HCT116 (cell line): Measurements from ENCODE around the gene CCDC87. TPM values are rescaled to one million over a fixed set of nuclear protein-coding genes. Genes with fewer than 3 reads are reported as not detected.
"Not testable (repeated sequence)": the region's sequence is repeated elsewhere in the genome, so short reads cannot be mapped to it uniquely, and the experiment has no call there.

ENCODE experiments used
- ATAC-seq: fragments of 200-7000 bp; cut with Tn5 transposase; 2 replicates; pipeline ENCODE4 v1.9.1; 2020; ENCODE audit warnings: mild to moderate bottlenecking, moderate library complexity
- BruUV-seq: library from RNA; stranded (reverse); fragments of 400-500 nt; replicated peaks from 2 replicates; lab custom pipeline; 2021; lab: Mats Ljungman, UMichigan
- CTCF ChIA-PET: fragments of 300-600 bp; sonication (Branson Sonifier 250); formaldehyde crosslinking; loops from one replicate; lab custom pipeline; 2021; ENCODE audit warnings: antibody characterized with exemption; lab: Charles Lee
- POLR2A ChIA-PET: fragments of 300-600, 350-600 bp; sonication (Branson Sonifier 250); formaldehyde crosslinking; loops from one replicate; lab custom pipeline; 2021; ENCODE audit warnings: antibody characterized with exemption; lab: Charles Lee
- RAD21 ChIA-PET, 2 experiments: fragments of 300-600 bp; sonication (Branson Sonifier 250); formaldehyde crosslinking; loops; one replicate each; lab custom pipeline; 2023; ENCODE audit warnings: low total read pairs in 2 of 2; ENCODE audit not compliant: uncharacterized antibody in 2 of 2, unreplicated experiment in 2 of 2, low non-redundant PET in 1 of 2; lab: Charles Lee
- DNase-seq: peaks from one replicate; pipeline ENCODE4 v3.0.0-alpha.2; 2010; ENCODE audit warnings: low read depth, low spot score
- H2AFZ ChIP-seq: fragments of 200-600 bp; shearing (Covaris generic), sonication (generic); 2 replicates; pipeline ENCODE4 v1.6.1; 2017; ENCODE audit warnings: low read depth, mixed run types, mixed read lengths, antibody characterized with exemption, low read length; ENCODE audit not compliant: poor library complexity, severe bottlenecking
- H3K27ac ChIP-seq: 2 replicates; pipeline ENCODE4 v1.5.1; 2012; ENCODE audit warnings: low read depth, low read length
- H3K27me3 ChIP-seq: fragments of 200-600 bp; sonication (generic); 2 replicates; pipeline ENCODE4 v1.6.1; 2016; ENCODE audit warnings: mixed run types, low read length, mixed read lengths; ENCODE audit not compliant: insufficient read depth
- H3K36me3 ChIP-seq, 2 experiments: fragments of 200-500 bp in 1 of 2; fragments of 200-600 bp in 1 of 2; sonication (Bioruptor generic) in 1 of 2; sonication (generic) in 1 of 2; 2 replicates each; pipeline versions ENCODE4 v1.5.1 to v1.6.1; 2014 to 2016; ENCODE audit warnings: low read length in 2 of 2, inconsistent platforms in 1 of 2, mixed read lengths in 1 of 2, mixed run types in 1 of 2; ENCODE audit not compliant: insufficient read depth in 2 of 2, control insufficient read depth in 1 of 2
- H3K4me1 ChIP-seq, 2 experiments: fragments of 200-600 bp in 1 of 2; sonication (generic) in 1 of 2; 2 replicates each; pipeline versions ENCODE4 v1.5.1 to v1.6.1; 2012 to 2017; ENCODE audit warnings: low read length in 2 of 2, inconsistent platforms in 1 of 2, mild to moderate bottlenecking in 1 of 2, mixed read lengths in 1 of 2, mixed run types in 1 of 2, moderate library complexity in 1 of 2; ENCODE audit not compliant: insufficient read depth in 2 of 2, control insufficient read depth in 1 of 2
- H3K4me2 ChIP-seq: fragments of 200-600 bp; sonication (generic); 2 replicates; pipeline ENCODE4 v1.6.1; 2017; ENCODE audit warnings: mixed run types, low read length, mixed read lengths
- H3K4me3 ChIP-seq, 2 experiments: fragments of 200-600 bp in 1 of 2; sonication (generic) in 1 of 2; replicated peaks in 1 of 2; 2 replicates each; pipeline ENCODE4 v1.5.1; 2011 to 2016; ENCODE audit warnings: low read length in 2 of 2, control low read depth in 1 of 2, low read depth in 1 of 2, mild to moderate bottlenecking in 1 of 2, mixed read lengths in 1 of 2, mixed run types in 1 of 2
- H3K79me2 ChIP-seq: fragments of 200-600 bp; sonication (generic); 2 replicates; pipeline ENCODE4 v1.6.1; 2017; ENCODE audit warnings: mild to moderate bottlenecking, mixed run types, low read length, moderate library complexity, mixed read lengths; ENCODE audit not compliant: insufficient read depth
- H3K9ac ChIP-seq: fragments of 200-600 bp; sonication (generic); 2 replicates; pipeline ENCODE4 v1.6.1; 2016; ENCODE audit warnings: low read length, mixed read lengths
- H3K9me2 ChIP-seq: fragments of 200-600 bp; sonication (generic), shearing (Covaris generic); 2 replicates; pipeline ENCODE4 v1.6.1; 2017; ENCODE audit warnings: mixed run types, mild to moderate bottlenecking, moderate library complexity; ENCODE audit not compliant: insufficient read depth
- H3K9me3 ChIP-seq, 2 experiments: fragments of 200-500 bp in 1 of 2; fragments of 200-600 bp in 1 of 2; sonication (Bioruptor generic) in 1 of 2; sonication (generic) in 1 of 2; 2 replicates each; pipeline ENCODE4 v1.6.1; 2014 to 2017; ENCODE audit warnings: low read length in 2 of 2, mixed read lengths in 2 of 2, inconsistent platforms in 1 of 2, low read depth in 1 of 2, mild to moderate bottlenecking in 1 of 2, mixed run types in 1 of 2, moderate library complexity in 1 of 2; ENCODE audit not compliant: control insufficient read depth in 1 of 2, insufficient read depth in 1 of 2
- H4K20me1 ChIP-seq: fragments of 200-600 bp; sonication (generic), shearing (Covaris generic); 2 replicates; pipeline ENCODE4 v1.6.1; 2017; ENCODE audit warnings: mixed run types, mild to moderate bottlenecking, moderate library complexity; ENCODE audit not compliant: insufficient read depth
- CEBPB ChIP-seq: IDR thresholded peaks from 2 replicates; pipeline ENCODE4 v1.6.1; 2012; ENCODE audit warnings: low read depth
- EGR1 ChIP-seq: IDR thresholded peaks from 2 replicates; pipeline ENCODE4 v1.6.1; 2012; ENCODE audit warnings: low read depth
- EZH2 ChIP-seq: fragments of 200-600 bp; sonication (generic); IDR thresholded peaks from 2 replicates; pipeline ENCODE4 v1.6.1; 2017; ENCODE audit warnings: antibody characterized with exemption, mixed run types
- JUND ChIP-seq: IDR thresholded peaks from 2 replicates; pipeline ENCODE4 v1.6.1; 2012
- POLR2A ChIP-seq: IDR thresholded peaks from 2 replicates; pipeline ENCODE4 v1.7.0; 2011; ENCODE audit warnings: borderline replicate concordance; ENCODE audit not compliant: insufficient read depth, insufficient read length; ENCODE audit errors: extremely low read depth
- SIN3A ChIP-seq: IDR thresholded peaks from 2 replicates; pipeline ENCODE4 v1.6.1; 2012; ENCODE audit warnings: low read depth
- SP1 ChIP-seq: IDR thresholded peaks from 2 replicates; pipeline ENCODE4 v1.6.1; 2012; ENCODE audit warnings: low read depth
- TCF7L2 ChIP-seq: IDR thresholded peaks from 2 replicates; pipeline ENCODE4 v1.7.0; 2011; ENCODE audit warnings: borderline replicate concordance, inconsistent platforms; ENCODE audit not compliant: insufficient read depth, insufficient read length; ENCODE audit errors: extremely low read depth
- intact Hi-C: fragments of 100-400 bp; cut with micrococcal nuclease; formaldehyde crosslinking; loops from 2 replicates; pipeline ENCODE4 v1.10.0; 2022
- total RNA-seq: library from RNA; stranded (reverse); gene quantifications from one replicate; pipeline ENCODE4 v1.2.1, GENCODE V29; 2021; ENCODE audit not compliant: unreplicated experiment
- TF ChIP-seq, protein P1 (sequence below): IDR thresholded peaks from 2 replicates; pipeline ENCODE4 v1.6.1; 2012; ENCODE audit warnings: low read depth
- TF ChIP-seq, protein P2 (sequence below), 3 experiments: fragments of 200-600 bp in 1 of 3; sonication (generic) in 1 of 3; IDR thresholded peaks in 2 of 3; conservative IDR thresholded peaks in 1 of 3; 2 replicates each; pipeline ENCODE4 v1.5.1; 2012 to 2017; ENCODE audit warnings: low read depth in 2 of 3, low read length in 2 of 3, antibody characterized with exemption in 1 of 3, borderline replicate concordance in 1 of 3, control low read depth in 1 of 3, mild to moderate bottlenecking in 1 of 3, mixed read lengths in 1 of 3, mixed run types in 1 of 3, moderate library complexity in 1 of 3; ENCODE audit not compliant: insufficient read depth in 1 of 3
- TF ChIP-seq, protein P3 (sequence below): IDR thresholded peaks from 2 replicates; pipeline ENCODE4 v1.6.1; 2012
- TF ChIP-seq, protein P4 (sequence below): IDR thresholded peaks from 2 replicates; pipeline ENCODE4 v1.6.1; 2011; ENCODE audit warnings: mild to moderate bottlenecking, low read length, moderate library complexity; ENCODE audit not compliant: insufficient replicate concordance; ENCODE audit errors: extremely low read depth
- TF ChIP-seq, protein P5 (sequence below): IDR thresholded peaks from 2 replicates; pipeline ENCODE4 v1.6.1; 2012

Gene CCDC87
- total RNA-seq, 1 experiment from 2014 or later = 0.39 TPM

- TF ChIP-seq, protein P1, sequence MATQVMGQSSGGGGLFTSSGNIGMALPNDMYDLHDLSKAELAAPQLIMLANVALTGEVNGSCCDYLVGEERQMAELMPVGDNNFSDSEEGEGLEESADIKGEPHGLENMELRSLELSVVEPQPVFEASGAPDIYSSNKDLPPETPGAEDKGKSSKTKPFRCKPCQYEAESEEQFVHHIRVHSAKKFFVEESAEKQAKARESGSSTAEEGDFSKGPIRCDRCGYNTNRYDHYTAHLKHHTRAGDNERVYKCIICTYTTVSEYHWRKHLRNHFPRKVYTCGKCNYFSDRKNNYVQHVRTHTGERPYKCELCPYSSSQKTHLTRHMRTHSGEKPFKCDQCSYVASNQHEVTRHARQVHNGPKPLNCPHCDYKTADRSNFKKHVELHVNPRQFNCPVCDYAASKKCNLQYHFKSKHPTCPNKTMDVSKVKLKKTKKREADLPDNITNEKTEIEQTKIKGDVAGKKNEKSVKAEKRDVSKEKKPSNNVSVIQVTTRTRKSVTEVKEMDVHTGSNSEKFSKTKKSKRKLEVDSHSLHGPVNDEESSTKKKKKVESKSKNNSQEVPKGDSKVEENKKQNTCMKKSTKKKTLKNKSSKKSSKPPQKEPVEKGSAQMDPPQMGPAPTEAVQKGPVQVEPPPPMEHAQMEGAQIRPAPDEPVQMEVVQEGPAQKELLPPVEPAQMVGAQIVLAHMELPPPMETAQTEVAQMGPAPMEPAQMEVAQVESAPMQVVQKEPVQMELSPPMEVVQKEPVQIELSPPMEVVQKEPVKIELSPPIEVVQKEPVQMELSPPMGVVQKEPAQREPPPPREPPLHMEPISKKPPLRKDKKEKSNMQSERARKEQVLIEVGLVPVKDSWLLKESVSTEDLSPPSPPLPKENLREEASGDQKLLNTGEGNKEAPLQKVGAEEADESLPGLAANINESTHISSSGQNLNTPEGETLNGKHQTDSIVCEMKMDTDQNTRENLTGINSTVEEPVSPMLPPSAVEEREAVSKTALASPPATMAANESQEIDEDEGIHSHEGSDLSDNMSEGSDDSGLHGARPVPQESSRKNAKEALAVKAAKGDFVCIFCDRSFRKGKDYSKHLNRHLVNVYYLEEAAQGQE = no peak
- TF ChIP-seq, protein P2, sequence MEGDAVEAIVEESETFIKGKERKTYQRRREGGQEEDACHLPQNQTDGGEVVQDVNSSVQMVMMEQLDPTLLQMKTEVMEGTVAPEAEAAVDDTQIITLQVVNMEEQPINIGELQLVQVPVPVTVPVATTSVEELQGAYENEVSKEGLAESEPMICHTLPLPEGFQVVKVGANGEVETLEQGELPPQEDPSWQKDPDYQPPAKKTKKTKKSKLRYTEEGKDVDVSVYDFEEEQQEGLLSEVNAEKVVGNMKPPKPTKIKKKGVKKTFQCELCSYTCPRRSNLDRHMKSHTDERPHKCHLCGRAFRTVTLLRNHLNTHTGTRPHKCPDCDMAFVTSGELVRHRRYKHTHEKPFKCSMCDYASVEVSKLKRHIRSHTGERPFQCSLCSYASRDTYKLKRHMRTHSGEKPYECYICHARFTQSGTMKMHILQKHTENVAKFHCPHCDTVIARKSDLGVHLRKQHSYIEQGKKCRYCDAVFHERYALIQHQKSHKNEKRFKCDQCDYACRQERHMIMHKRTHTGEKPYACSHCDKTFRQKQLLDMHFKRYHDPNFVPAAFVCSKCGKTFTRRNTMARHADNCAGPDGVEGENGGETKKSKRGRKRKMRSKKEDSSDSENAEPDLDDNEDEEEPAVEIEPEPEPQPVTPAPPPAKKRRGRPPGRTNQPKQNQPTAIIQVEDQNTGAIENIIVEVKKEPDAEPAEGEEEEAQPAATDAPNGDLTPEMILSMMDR (IDR thresholded peaks at IDR 0.05 in 2 of 3, conservative IDR thresholded peaks at IDR 0.05 in 1 of 3; ENCODE audit: borderline replicate concordance in 1 of 3, insufficient read depth in 1 of 3, low read depth in 2 of 3, low read length in 2 of 3) = no peak
- TF ChIP-seq EGR1 (no peak), TCF7L2 (no peak), CEBPB (no peak), SP1 (no peak), JUND (no peak), POLR2A (no peak), EZH2 (no peak), SIN3A (no peak)
- TF ChIP-seq, protein P3, sequence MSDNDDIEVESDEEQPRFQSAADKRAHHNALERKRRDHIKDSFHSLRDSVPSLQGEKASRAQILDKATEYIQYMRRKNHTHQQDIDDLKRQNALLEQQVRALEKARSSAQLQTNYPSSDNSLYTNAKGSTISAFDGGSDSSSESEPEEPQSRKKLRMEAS = no peak
- TF ChIP-seq, protein P4, sequence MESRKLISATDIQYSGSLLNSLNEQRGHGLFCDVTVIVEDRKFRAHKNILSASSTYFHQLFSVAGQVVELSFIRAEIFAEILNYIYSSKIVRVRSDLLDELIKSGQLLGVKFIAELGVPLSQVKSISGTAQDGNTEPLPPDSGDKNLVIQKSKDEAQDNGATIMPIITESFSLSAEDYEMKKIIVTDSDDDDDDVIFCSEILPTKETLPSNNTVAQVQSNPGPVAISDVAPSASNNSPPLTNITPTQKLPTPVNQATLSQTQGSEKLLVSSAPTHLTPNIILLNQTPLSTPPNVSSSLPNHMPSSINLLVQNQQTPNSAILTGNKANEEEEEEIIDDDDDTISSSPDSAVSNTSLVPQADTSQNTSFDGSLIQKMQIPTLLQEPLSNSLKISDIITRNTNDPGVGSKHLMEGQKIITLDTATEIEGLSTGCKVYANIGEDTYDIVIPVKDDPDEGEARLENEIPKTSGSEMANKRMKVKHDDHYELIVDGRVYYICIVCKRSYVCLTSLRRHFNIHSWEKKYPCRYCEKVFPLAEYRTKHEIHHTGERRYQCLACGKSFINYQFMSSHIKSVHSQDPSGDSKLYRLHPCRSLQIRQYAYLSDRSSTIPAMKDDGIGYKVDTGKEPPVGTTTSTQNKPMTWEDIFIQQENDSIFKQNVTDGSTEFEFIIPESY = no peak
- TF ChIP-seq, protein P5, sequence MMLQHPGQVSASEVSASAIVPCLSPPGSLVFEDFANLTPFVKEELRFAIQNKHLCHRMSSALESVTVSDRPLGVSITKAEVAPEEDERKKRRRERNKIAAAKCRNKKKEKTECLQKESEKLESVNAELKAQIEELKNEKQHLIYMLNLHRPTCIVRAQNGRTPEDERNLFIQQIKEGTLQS = no peak
- no peaks in the 10 kb centered on the region for H3K9me2 ChIP-seq
- no peaks in the 10 kb centered on the region for H3K27me3 ChIP-seq
- H4K20me1 ChIP-seq = no peaks in the 10 kb centered on the region
- DNase-seq = no peak
- no peak overlapping the region for H2AFZ ChIP-seq
- H3K79me2 ChIP-seq = no peaks in the 10 kb centered on the region
- no peak overlapping the region for H3K27ac ChIP-seq
- H3K4me2 ChIP-seq = no peak overlapping the region
- H3K36me3 ChIP-seq = no peaks in the 10 kb centered on the region
- H3K4me1 ChIP-seq = peaks cover 0 to 12% of the 10 kb centered on the region in 2 experiments; a peak in 2 of 4 replicates
- H3K9ac ChIP-seq = no peak overlapping the region
- intact Hi-C loops = no loop called here
- no peak overlapping the region for H3K4me3 ChIP-seq
- BruUV-seq = no TSS peak
- ChIA-PET POLR2A (no interaction called here), RAD21 (no interaction called here), CTCF (no interaction called here)
- ATAC-seq = no peak
- H3K9me3 ChIP-seq = no peaks in the 10 kb centered on the region
These were observed 51.0 kb downstream of the CCDC87 start for GRCh38 chr11:66541892-66542291.

DNA sequence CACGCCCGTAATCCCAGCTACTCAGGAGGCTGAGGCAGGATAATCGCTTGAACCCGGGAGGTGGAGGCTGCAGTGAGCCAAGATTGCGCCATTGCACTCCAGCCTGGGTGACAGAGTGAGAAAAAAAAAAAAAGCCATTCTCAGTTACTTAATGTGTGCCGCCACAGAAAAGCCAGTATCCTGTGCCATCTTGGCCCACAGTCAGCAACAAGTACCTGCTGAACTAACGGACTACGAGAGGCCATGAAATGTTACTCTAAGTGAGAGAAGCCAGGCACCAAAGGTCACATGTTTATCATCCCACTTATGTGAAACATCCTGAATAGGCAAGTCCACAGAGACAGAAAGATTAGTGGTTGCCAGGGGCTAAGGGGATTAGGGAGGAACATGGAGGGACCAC is 52.3 kb downstream of the CCDC87 start:
- H3K9me3 ChIP-seq, H3K36me3 ChIP-seq, ATAC-seq, POLR2A ChIA-PET, H3K79me2 ChIP-seq, DNase-seq, H4K20me1 ChIP-seq, H3K9me2 ChIP-seq, intact Hi-C loops, CTCF ChIA-PET, BruUV-seq, H3K4me1 ChIP-seq, H3K27me3 ChIP-seq, H3K27ac ChIP-seq, H2AFZ ChIP-seq, H3K9ac ChIP-seq, RAD21 ChIA-PET, H3K4me3 ChIP-seq, H3K4me2 ChIP-seq: not testable (repeated sequence)
